A549 (cell line): ENCODE data around the gene SCN3B.

Experiments used
- EP300 ChIP-seq, 2 experiments: fragments of >200 bp; sonication (Bioruptor Twin); formaldehyde crosslinking; IDR thresholded peaks; 2 replicates in 1 of 2; 3 replicates in 1 of 2; pipeline ENCODE4 v1.6.1; 2016 to 2017
- POLR2A ChIP-seq: IDR thresholded peaks from 2 replicates; pipeline ENCODE4 v1.6.1; 2012; ENCODE audit warnings: mild to moderate bottlenecking, low read length
- TFCP2L1 ChIP-seq: fragments of 250-450 bp; sonication (Bioruptor Pico); IDR thresholded peaks from 2 replicates; pipeline ENCODE4 v1.5.0; 2021; ENCODE audit warnings: mild to moderate bottlenecking
- TF ChIP-seq, protein P1 (sequence below): fragments of >200 bp; sonication (Bioruptor Twin); formaldehyde crosslinking; IDR thresholded peaks from 3 replicates; pipeline ENCODE4 v1.5.1; 2016

DNA sequence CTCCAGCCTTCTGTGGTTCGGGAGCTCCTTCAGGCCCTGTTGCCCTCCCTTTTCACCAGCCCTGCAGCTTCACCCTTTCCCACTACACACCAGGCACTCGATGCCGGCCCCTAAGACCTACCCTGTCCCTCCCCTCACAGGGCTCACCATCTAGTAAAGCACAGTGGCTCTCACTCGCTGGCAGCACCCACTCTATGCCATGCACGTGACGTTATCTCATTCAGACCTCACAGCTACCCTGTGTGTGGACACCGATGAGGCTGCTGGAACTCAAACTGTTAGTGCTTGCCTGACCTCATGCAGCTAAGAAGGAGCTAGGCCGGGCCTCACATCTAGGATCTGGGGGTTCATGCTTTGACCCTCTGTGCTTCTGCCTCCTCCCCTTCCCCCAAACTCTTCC lies 45.5 kb downstream of the SCN3B start:
- TF ChIP-seq EP300 (IDR thresholded peaks at IDR 0.05) (no peak), TFCP2L1 (no peak), POLR2A (no peak)
- TF ChIP-seq, protein P1, sequence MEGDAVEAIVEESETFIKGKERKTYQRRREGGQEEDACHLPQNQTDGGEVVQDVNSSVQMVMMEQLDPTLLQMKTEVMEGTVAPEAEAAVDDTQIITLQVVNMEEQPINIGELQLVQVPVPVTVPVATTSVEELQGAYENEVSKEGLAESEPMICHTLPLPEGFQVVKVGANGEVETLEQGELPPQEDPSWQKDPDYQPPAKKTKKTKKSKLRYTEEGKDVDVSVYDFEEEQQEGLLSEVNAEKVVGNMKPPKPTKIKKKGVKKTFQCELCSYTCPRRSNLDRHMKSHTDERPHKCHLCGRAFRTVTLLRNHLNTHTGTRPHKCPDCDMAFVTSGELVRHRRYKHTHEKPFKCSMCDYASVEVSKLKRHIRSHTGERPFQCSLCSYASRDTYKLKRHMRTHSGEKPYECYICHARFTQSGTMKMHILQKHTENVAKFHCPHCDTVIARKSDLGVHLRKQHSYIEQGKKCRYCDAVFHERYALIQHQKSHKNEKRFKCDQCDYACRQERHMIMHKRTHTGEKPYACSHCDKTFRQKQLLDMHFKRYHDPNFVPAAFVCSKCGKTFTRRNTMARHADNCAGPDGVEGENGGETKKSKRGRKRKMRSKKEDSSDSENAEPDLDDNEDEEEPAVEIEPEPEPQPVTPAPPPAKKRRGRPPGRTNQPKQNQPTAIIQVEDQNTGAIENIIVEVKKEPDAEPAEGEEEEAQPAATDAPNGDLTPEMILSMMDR, result no peak
